PC-3 (cell line): ENCODE measurements around the gene TNFAIP3. TPM values are rescaled to one million over a fixed set of nuclear protein-coding genes. Genes with fewer than 3 reads are reported as not detected.

Source experiments
- ATAC-seq: fragments of 200-7000 bp; cut with Tn5 transposase; 2 replicates; pipeline ENCODE4 v1.9.1; 2020; ENCODE audit warnings: mild to moderate bottlenecking, moderate library complexity
- BruUV-seq: library from RNA; stranded (reverse); fragments of 400-500 nt; replicated peaks from 2 replicates; lab custom pipeline; 2021; lab: Mats Ljungman, UMichigan
- CTCF ChIA-PET: fragments of 300-600 bp; sonication (Branson Sonifier 250); formaldehyde crosslinking; loops from one replicate; lab custom pipeline; 2022; ENCODE audit warnings: antibody characterized with exemption; lab: Charles Lee
- POLR2A ChIA-PET: fragments of 300-600 bp; sonication (Branson Sonifier 250); formaldehyde crosslinking; loops from one replicate; lab custom pipeline; 2022; ENCODE audit warnings: antibody characterized with exemption; ENCODE audit not compliant: unreplicated experiment; lab: Charles Lee
- DNase-seq: peaks from one replicate; pipeline ENCODE4 v3.0.0-alpha.2; 2015
- H2AFZ ChIP-seq: fragments of 300-600 bp; sonication (generic); 2 replicates; pipeline ENCODE4 v1.6.0; 2016; ENCODE audit warnings: antibody characterized with exemption, low read length
- H3F3A ChIP-seq: fragments of 300-600 bp; sonication (generic); one replicate; pipeline ENCODE4 v1.6.0; 2017; ENCODE audit warnings: antibody characterized with exemption, low read length, control low read depth, mild to moderate bottlenecking; ENCODE audit not compliant: unreplicated experiment
- H3K27ac ChIP-seq: fragments of 300-600 bp; sonication (generic); 2 replicates; pipeline ENCODE4 v1.5.1; 2016; ENCODE audit warnings: mild to moderate bottlenecking, low read length
- H3K27me3 ChIP-seq: fragments of 300-600 bp; sonication (generic); 2 replicates; pipeline ENCODE4 v1.6.1; 2016; ENCODE audit warnings: low read length, mixed read lengths
- H3K36me3 ChIP-seq: fragments of 300-600 bp; sonication (generic); 2 replicates; pipeline ENCODE4 v1.6.1; 2016; ENCODE audit warnings: low read depth, mixed run types, low read length, mixed read lengths
- H3K4me1 ChIP-seq: fragments of 300-600 bp; sonication (generic); 2 replicates; pipeline ENCODE4 v1.5.1; 2016; ENCODE audit warnings: low read length; ENCODE audit not compliant: insufficient read depth
- H3K4me2 ChIP-seq: fragments of 300-600 bp; sonication (generic); 2 replicates; pipeline ENCODE4 v1.6.0; 2016; ENCODE audit warnings: low read length
- H3K4me3 ChIP-seq: fragments of 300-600 bp; sonication (generic); 2 replicates; pipeline ENCODE4 v1.5.1; 2016; ENCODE audit warnings: mild to moderate bottlenecking, low read length, mixed read lengths
- H3K79me2 ChIP-seq: fragments of 300-600 bp; sonication (generic); 2 replicates; pipeline ENCODE4 v1.6.1; 2017; ENCODE audit warnings: low read length, mixed read lengths
- H3K9ac ChIP-seq: fragments of 300-600 bp; sonication (generic); 2 replicates; pipeline ENCODE4 v1.6.0; 2016; ENCODE audit warnings: mild to moderate bottlenecking, low read length
- H3K9me2 ChIP-seq: fragments of 300-600 bp; sonication (generic); replicated peaks from 2 replicates; pipeline ENCODE4 v1.6.1; 2016; ENCODE audit warnings: mixed run types, low read length, mixed read lengths
- H3K9me3 ChIP-seq: fragments of 300-600 bp; sonication (generic); 2 replicates; pipeline ENCODE4 v1.6.1; 2016; ENCODE audit warnings: low read length, mixed read lengths
- H4K20me1 ChIP-seq: fragments of 300-600 bp; sonication (generic); 2 replicates; pipeline ENCODE4 v1.6.1; 2016; ENCODE audit warnings: low read length, mixed read lengths
- CTCF ChIP-seq: fragments of 300-600 bp; sonication (generic); conservative IDR thresholded peaks from 2 replicates; pipeline ENCODE4 v1.5.1; 2017; ENCODE audit warnings: antibody characterized with exemption, low read depth, mild to moderate bottlenecking, low read length
- EZH2 ChIP-seq: fragments of 300-600 bp; sonication (generic); IDR thresholded peaks from one replicate; pipeline ENCODE4 v1.6.1; 2017; ENCODE audit warnings: antibody characterized with exemption, mild to moderate bottlenecking, low read length; ENCODE audit not compliant: unreplicated experiment
- EZH2phosphoT487 ChIP-seq: fragments of 300-600 bp; sonication (generic); IDR thresholded peaks from 2 replicates; pipeline ENCODE4 v1.6.1; 2018; ENCODE audit warnings: mild to moderate bottlenecking, antibody characterized with exemption, low read length, borderline replicate concordance
- intact Hi-C: fragments of 100-400 bp; cut with micrococcal nuclease; formaldehyde crosslinking; loops from 2 replicates; pipeline ENCODE4 v1.9.0; 2023
- total RNA-seq: library from RNA; depleted of rRNA; stranded (reverse); fragments of >200 nt; gene quantifications from 2 replicates; pipeline ENCODE4 v1.2.3, GENCODE V29; 2014

The TNFAIP3 gene
- total RNA-seq, 1 experiment from 2014 or later = 21.9 TPM

GRCh38 chr6:137877606-137878005, 10.5 kb downstream of the TNFAIP3 start:
- no TSS peak for BruUV-seq
- no peak for TF ChIP-seq CTCF
- no peak for TF ChIP-seq EZH2phosphoT487
- TF ChIP-seq EZH2 = no peak
- H3K9me3 ChIP-seq = no peaks in the 10 kb centered on the region
- no peak overlapping the region for H2AFZ ChIP-seq
- intact Hi-C loops = no loop called here
- H3K9me2 ChIP-seq = no peaks in the 10 kb centered on the region
- H3K79me2 ChIP-seq = 0 out of 2 replicates have a peak, but pooled peaks cover 4% of the 10 kb centered on the region
- H3K9ac ChIP-seq = no peak overlapping the region
- no peak overlapping the region for H3K4me3 ChIP-seq
- no peaks in the 10 kb centered on the region for H3K27me3 ChIP-seq
- DNase-seq = no peak
- no peak overlapping the region for H3K4me2 ChIP-seq
- no peak overlapping the region for H3K27ac ChIP-seq
- H4K20me1 ChIP-seq = no peaks in the 10 kb centered on the region
- H3K4me1 ChIP-seq = peaks cover 12% of the 10 kb centered on the region
- ChIA-PET POLR2A (no interaction called here), CTCF (no interaction called here)
- no peaks in the 10 kb centered on the region for H3F3A ChIP-seq
- H3K36me3 ChIP-seq = peaks cover 36% of the 10 kb centered on the region
- no peak for ATAC-seq

GRCh38 chr6:137878029-137878428, 11.0 kb downstream of the TNFAIP3 start:
- intact Hi-C loops = no loop called here
- peaks cover 36% of the 10 kb centered on the region for H3K36me3 ChIP-seq
- no peak overlapping the region for H3K27ac ChIP-seq
- ChIA-PET POLR2A (no interaction called here), CTCF (no interaction called here)
- no peaks in the 10 kb centered on the region for H4K20me1 ChIP-seq
- no peaks in the 10 kb centered on the region for H3F3A ChIP-seq
- peaks cover 8% of the 10 kb centered on the region for H3K4me1 ChIP-seq
- H3K79me2 ChIP-seq = 0 out of 2 replicates have a peak, but pooled peaks cover 4% of the 10 kb centered on the region
- no peak overlapping the region for H2AFZ ChIP-seq
- H3K9ac ChIP-seq = no peak overlapping the region
- DNase-seq = no peak
- no peak for ATAC-seq
- no peaks in the 10 kb centered on the region for H3K9me2 ChIP-seq
- H3K4me3 ChIP-seq = no peak overlapping the region
- no peak overlapping the region for H3K4me2 ChIP-seq
- H3K9me3 ChIP-seq = no peaks in the 10 kb centered on the region
- no TSS peak for BruUV-seq
- no peaks in the 10 kb centered on the region for H3K27me3 ChIP-seq
- TF ChIP-seq EZH2 = no peak
- TF ChIP-seq CTCF = no peak
- TF ChIP-seq EZH2phosphoT487 = no peak

GRCh38 chr6:137878486-137879285, 11.6 kb downstream of the TNFAIP3 start:
- POLR2A ChIA-PET = no interaction called here

More at GRCh38 chr6:137878486-137879285, 11.6 kb downstream of the TNFAIP3 start:
- Histone ChIP-seq H3K36me3 (peaks cover 36% of the 10 kb centered on the region), H4K20me1 (no peaks in the 10 kb centered on the region), H2AFZ (no peak overlapping the region), H3K27me3 (no peaks in the 10 kb centered on the region), H3K9me3 (no peaks in the 10 kb centered on the region), H3K79me2 (0 out of 2 replicates have a peak, but pooled peaks cover 4% of the 10 kb centered on the region), H3K4me2 (no peak overlapping the region), H3K27ac (no peak overlapping the region), H3K4me3 (no peak overlapping the region), H3F3A (no peaks in the 10 kb centered on the region), H3K9ac (no peak overlapping the region), H3K4me1 (0 out of 2 replicates have a peak, but pooled peaks cover under 1% of the 10 kb centered on the region), H3K9me2 (no peaks in the 10 kb centered on the region)
- no TSS peak for BruUV-seq
- CTCF ChIA-PET = no interaction called here
- DNase-seq (no peak), ATAC-seq (no peak)
- no peak for TF ChIP-seq EZH2phosphoT487
- no peak for TF ChIP-seq EZH2
- TF ChIP-seq CTCF = no peak
- intact Hi-C loops = no loop called here
